HUES64 (cell line): ENCODE measurements around the gene IMMP2L.

Experiments used
- H3K27ac ChIP-seq: 2 replicates; pipeline ENCODE4 v1.7.0; 2013; ENCODE audit warnings: low read depth, low read length, inconsistent platforms
- H3K27me3 ChIP-seq: 2 replicates; pipeline ENCODE4 v1.6.1; 2013; ENCODE audit warnings: mild to moderate bottlenecking, low read length; ENCODE audit not compliant: insufficient read depth
- H3K36me3 ChIP-seq: 2 replicates; pipeline ENCODE4 v1.6.1; 2013; ENCODE audit warnings: mild to moderate bottlenecking, low read length; ENCODE audit not compliant: insufficient read depth
- H3K4me1 ChIP-seq: 2 replicates; pipeline ENCODE4 v1.6.1; 2013; ENCODE audit warnings: mild to moderate bottlenecking, low read length, moderate library complexity; ENCODE audit not compliant: insufficient read depth
- H3K4me3 ChIP-seq: 2 replicates; pipeline ENCODE4 v1.5.1; 2013; ENCODE audit warnings: mild to moderate bottlenecking, low read length, moderate library complexity
- H3K9ac ChIP-seq: 2 replicates; pipeline ENCODE4 v1.6.1; 2013; ENCODE audit warnings: mild to moderate bottlenecking, low read depth, low read length
- H3K9me3 ChIP-seq: 2 replicates; pipeline ENCODE4 v1.6.1; 2013; ENCODE audit warnings: low read depth, low read length; ENCODE audit not compliant: insufficient read depth
- WGBS: fragments of 150-250, 120-280 bp; methylation state at CpG from one replicate; pipeline ENCODE4 v1.1.7; 2013; ENCODE audit warnings: missing lambda C conversion rate; 5-methylcytosine and 5-hydroxymethylcytosine counted together

IMMP2L gene

DNA sequence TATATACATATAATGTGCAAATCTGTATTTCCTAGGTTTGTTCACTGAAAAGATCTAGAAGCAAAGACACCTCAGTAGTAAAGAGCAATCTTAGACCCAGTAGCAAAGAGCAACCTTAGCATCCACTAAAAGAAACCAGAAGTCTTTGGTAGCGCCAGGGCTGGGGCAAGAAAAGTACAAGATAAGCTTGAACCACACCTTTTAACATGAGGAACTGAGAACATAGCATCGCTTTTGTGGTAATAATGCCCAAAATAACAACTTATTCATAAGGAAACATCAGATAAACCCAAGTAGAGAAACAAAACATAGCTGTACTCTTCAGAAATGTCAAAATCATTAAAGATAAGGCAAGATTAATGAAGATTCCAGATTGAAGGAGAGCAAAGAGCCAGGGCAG is 173.4 kb downstream of the IMMP2L start:
- no peak overlapping the region for H3K27ac ChIP-seq
- peaks cover 15% of the 10 kb centered on the region; the same call in 1 of the 2 replicates for H3K4me1 ChIP-seq
- no peak overlapping the region for H3K4me3 ChIP-seq
- no peaks in the 10 kb centered on the region for H3K9me3 ChIP-seq
- no peaks in the 10 kb centered on the region for H3K36me3 ChIP-seq
- H3K9ac ChIP-seq = no peak overlapping the region
- H3K27me3 ChIP-seq = no peaks in the 10 kb centered on the region
- 94% methylated on average over 2 of the region's 2 CpGs for WGBS

DNA sequence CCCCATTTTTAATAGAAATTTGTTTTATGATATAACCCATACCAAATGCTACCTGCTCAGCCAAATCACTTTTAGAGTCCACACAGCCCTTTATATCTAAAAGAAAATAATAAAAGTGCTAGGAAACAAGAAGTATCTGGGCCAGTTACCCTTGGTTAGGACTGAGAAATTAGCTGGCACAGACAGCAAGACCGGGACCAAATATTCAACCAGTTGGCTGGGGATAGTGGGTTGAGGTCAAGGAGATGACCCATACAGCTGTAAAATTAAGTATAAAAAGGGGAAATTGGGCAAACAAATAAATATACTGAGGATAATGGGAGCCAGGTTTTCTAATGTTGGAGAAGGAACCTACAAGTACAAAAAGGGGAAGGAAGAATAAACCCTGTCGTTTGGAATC is 174.3 kb downstream of the IMMP2L start:
- no peak overlapping the region for H3K9ac ChIP-seq
- peaks cover 9% of the 10 kb centered on the region; the same call in 1 of the 2 replicates for H3K4me1 ChIP-seq
- no peaks in the 10 kb centered on the region for H3K36me3 ChIP-seq
- WGBS = 98% methylated on average over 2 of the region's 2 CpGs
- no peak overlapping the region for H3K4me3 ChIP-seq
- no peaks in the 10 kb centered on the region for H3K27me3 ChIP-seq
- H3K27ac ChIP-seq = no peak overlapping the region
- no peaks in the 10 kb centered on the region for H3K9me3 ChIP-seq

DNA sequence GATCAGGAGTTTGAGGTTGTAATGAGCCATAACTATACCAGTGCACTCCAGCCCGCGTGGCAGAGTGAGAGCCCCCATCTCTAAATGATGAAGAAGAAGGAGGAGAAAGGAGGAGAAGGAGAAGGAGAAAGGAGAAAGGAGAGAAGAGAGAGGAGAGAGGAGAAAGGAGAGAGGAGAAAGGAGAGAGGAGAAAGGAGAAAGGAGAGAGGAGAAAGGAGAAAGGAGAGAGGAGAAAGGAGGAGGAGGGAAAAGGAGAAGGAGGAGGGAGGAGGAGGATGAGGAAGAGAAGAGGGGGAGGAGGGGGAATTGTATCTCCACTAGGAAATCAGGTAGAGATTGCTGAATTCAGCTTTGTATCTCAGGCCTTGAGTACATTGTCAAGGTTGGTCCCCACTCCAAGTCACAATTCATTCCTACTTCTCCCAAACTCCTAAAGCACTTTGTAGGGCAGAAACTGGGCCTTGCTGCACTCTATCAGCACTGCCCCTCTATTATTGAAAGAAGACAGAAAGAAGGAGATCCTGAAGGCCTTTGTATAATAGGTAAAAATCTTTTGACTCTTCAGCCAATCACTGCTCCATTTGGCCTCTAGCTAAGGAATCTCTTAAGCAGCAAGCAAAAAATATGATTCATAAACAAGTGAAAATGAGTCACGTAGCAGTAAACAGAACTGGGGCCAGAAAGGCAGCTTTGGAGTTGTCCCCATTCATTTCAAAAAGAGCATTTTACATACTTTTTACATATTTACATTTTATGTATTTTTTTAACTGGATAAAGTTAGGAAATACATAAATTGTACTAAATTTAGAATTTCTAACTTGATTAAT is 178.0 kb downstream of the IMMP2L start:
- Histone ChIP-seq H3K4me3 (no peak overlapping the region), H3K36me3 (no peaks in the 10 kb centered on the region), H3K27me3 (no peaks in the 10 kb centered on the region), H3K27ac (no peak overlapping the region), H3K9ac (no peak overlapping the region), H3K9me3 (no peaks in the 10 kb centered on the region), H3K4me1 (no peaks in the 10 kb centered on the region)
- 97% methylated on average over 3 of the region's 3 CpGs for WGBS

DNA sequence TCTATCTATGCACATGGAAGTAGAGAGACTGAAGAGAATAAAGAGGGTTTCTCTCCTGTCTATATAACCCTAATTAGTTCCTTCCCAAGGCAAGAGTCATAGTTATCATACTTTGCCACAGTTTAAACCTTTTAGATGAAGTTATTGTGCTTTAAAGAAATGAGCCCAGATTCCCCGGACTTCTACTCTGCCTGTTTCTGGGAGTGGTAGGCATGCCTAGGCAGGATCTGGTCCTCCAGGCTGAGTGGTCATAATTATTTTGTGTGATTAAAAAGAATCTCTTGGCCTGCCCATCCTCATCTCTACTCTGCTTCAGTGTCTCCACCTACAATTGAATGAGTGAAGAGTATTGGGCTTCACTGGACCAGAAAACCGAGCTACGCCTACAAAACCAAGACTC is 179.2 kb downstream of the IMMP2L start:
- Histone ChIP-seq H3K4me1 (no peaks in the 10 kb centered on the region), H3K9ac (no peak overlapping the region), H3K27ac (no peak overlapping the region), H3K9me3 (no peaks in the 10 kb centered on the region), H3K27me3 (no peaks in the 10 kb centered on the region), H3K36me3 (no peaks in the 10 kb centered on the region), H3K4me3 (no peak overlapping the region)
- WGBS = 96% methylated on average over 3 of the region's 3 CpGs

DNA sequence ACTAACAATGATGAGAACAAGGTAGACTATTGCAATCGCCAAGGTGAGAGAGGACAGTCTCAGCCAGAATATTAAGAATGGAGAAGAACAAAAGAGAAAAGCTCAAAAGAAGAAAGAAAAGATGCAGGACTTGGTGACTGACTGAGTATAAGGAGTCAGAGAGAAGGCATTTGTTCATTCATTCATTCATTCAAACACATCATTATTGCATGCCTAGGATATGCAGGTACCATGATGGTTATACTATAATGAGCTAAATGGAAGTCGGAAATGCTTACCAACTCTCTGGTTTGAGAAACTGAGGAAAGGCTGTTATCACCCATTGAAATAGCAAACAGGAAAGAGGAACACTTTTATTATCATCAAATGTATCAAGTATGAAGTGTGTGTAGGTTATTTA is 180.7 kb downstream of the IMMP2L start:
- Histone ChIP-seq H3K36me3 (no peaks in the 10 kb centered on the region), H3K27me3 (no peaks in the 10 kb centered on the region), H3K9ac (no peak overlapping the region), H3K4me3 (no peak overlapping the region), H3K4me1 (no peaks in the 10 kb centered on the region), H3K27ac (no peak overlapping the region), H3K9me3 (no peaks in the 10 kb centered on the region)
- WGBS = 97% methylated on average over 2 of the region's 2 CpGs

DNA sequence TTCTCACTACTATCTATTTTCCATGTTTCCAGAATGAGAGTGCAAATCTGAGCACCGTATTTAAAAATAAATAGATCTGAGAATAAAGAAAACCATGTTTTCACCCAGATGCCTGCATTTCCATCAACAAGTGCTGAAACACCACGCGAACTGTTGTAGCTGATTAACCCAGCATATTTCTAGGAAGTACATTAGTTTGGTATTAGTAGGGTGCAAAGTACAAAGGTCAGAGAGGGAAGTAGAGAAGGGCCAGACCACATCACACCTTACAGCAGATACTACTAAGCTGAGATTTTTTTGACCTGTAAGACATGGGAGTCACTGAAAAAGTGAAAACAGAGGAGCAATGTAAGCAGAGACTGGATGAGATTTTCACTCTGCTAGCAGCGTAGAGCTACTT is 181.3 kb downstream of the IMMP2L start:
- 93% methylated on average over 1 of the region's 4 CpGs for WGBS
- Histone ChIP-seq H3K4me1 (no peaks in the 10 kb centered on the region), H3K27ac (no peak overlapping the region), H3K36me3 (no peaks in the 10 kb centered on the region), H3K27me3 (no peaks in the 10 kb centered on the region), H3K9ac (no peak overlapping the region), H3K9me3 (no peaks in the 10 kb centered on the region), H3K4me3 (no peak overlapping the region)

DNA sequence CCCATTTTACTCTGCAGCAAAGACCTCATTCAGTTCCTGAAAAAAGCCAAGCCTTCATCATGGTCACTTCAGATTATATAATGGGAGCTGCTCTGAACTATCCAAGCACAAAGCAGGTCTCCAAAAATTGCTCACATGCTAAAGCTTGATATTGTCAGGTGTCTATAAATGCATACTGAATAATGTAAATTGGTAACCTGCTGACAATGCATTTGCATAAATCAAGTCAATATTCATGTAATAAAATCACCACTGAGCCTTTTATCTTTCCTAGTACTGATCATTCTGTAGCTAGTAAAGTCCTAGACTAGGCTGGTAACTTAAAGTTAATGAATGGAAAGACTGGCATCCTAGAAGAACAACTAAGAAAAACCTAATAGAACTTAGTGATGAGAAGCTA is 188.3 kb downstream of the IMMP2L start:
- Histone ChIP-seq H3K36me3 (no peaks in the 10 kb centered on the region), H3K27ac (no peak overlapping the region), H3K27me3 (no peaks in the 10 kb centered on the region), H3K9ac (no peak overlapping the region), H3K9me3 (no peaks in the 10 kb centered on the region), H3K4me3 (no peak overlapping the region), H3K4me1 (peaks cover 8% of the 10 kb centered on the region; the same call in 1 of the 2 replicates)

DNA sequence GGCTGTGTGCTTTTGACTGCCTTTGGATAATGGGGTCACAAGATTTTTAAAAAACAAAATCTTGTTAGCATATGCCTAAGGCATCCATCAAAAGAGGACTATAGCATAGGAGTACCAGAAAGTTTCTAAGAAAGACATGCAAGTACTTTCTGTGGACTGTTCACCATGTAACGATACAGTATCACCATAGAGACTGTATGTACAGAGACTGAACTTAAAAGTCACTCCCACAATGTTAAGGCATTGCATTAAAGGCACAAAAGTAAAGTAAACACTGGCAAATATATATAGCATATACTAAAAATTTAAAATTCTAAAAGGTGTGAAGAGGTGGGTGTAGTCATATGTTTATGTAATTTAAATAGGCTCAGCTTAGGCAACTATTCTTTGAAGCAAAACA is 190.9 kb downstream of the IMMP2L start:
- no peak overlapping the region for H3K9ac ChIP-seq
- WGBS = 100% methylated on average over 1 of the region's 1 CpG
- H3K27ac ChIP-seq = no peak overlapping the region
- H3K9me3 ChIP-seq = no peaks in the 10 kb centered on the region
- H3K36me3 ChIP-seq = no peaks in the 10 kb centered on the region
- peaks cover 8% of the 10 kb centered on the region; the same call in 1 of the 2 replicates for H3K4me1 ChIP-seq
- H3K27me3 ChIP-seq = no peaks in the 10 kb centered on the region
- no peak overlapping the region for H3K4me3 ChIP-seq

DNA sequence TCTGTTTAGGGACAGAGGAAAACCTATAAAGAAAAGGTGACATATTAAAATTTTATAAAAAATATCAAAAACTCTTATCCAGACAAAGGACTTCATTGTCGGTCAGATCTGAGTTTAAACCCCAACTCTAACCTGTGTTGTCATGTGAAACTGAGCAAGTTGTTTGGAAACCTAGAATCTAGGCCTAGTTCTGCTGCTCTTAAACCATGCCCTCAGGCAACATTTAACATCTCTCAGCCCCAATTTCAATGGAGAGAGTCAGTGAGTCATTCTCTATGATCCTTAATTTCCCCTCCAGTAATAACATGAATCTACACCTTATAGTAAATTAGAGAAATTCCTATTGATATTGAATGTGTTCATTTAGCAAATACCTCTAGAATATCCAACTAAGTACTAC is 192.3 kb downstream of the IMMP2L start:
- H3K9me3 ChIP-seq = no peaks in the 10 kb centered on the region
- no peak overlapping the region for H3K9ac ChIP-seq
- 93% methylated on average over 1 of the region's 1 CpG for whole genome bisulfite sequencing
- H3K27me3 ChIP-seq = no peaks in the 10 kb centered on the region
- no peak overlapping the region for H3K27ac ChIP-seq
- no peaks in the 10 kb centered on the region for H3K36me3 ChIP-seq
- peaks cover 8% of the 10 kb centered on the region; the same call in 1 of the 2 replicates for H3K4me1 ChIP-seq
- no peak overlapping the region for H3K4me3 ChIP-seq

DNA sequence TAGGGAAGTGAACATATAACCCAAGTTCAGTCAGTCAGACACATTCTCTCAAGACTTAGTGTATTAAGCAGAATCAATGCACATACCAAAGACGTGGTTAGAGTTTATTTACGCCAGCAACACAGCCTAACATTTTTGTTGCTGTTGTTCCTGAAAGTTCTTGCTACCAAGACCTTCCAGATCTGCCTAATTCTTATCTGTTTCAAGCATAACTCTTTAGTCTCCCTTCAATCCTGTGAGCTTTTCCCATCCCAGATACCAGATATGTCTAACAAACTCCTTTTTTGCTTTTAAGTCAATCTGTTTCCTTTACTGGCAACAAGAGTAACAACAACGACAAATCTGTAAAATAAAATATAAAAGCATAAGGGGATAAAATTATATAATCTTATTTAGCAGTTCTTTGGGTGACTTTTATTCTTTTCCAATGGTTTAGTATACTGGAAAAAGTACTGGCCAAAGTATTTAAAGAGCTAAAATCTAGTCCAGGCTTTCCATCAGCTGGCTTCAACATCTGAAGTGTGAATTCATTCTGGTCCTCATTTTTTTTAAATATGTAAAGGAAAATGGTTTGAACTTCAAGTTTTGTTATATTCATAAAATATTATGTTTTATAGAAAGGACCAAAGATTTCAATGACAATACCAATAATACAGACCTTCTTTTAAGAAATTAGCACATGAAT is 193.8 kb downstream of the IMMP2L start:
- 96% methylated on average over 2 of the region's 3 CpGs for WGBS

GRCh38 chr7:111364413-111364812 is 197.9 kb downstream of the IMMP2L start:
- H3K36me3 ChIP-seq = no peaks in the 10 kb centered on the region
- H3K27ac ChIP-seq = no peak overlapping the region
- 90% methylated on average over 5 of the region's 6 CpGs for WGBS

More for the DNA sequence above, 193.8 kb downstream of the IMMP2L start:
- H3K4me1 ChIP-seq = peaks cover 16% of the 10 kb centered on the region
- H3K27ac ChIP-seq = no peak overlapping the region
- no peak overlapping the region for H3K4me3 ChIP-seq
- no peak overlapping the region for H3K9ac ChIP-seq
- no peaks in the 10 kb centered on the region for H3K36me3 ChIP-seq
- no peaks in the 10 kb centered on the region for H3K27me3 ChIP-seq
- no peaks in the 10 kb centered on the region for H3K9me3 ChIP-seq

More at GRCh38 chr7:111364413-111364812, 197.9 kb downstream of the IMMP2L start:
- peaks cover 18% of the 10 kb centered on the region for H3K4me1 ChIP-seq
- H3K9ac ChIP-seq = no peak overlapping the region
- no peaks in the 10 kb centered on the region for H3K27me3 ChIP-seq
- no peaks in the 10 kb centered on the region for H3K9me3 ChIP-seq
- H3K4me3 ChIP-seq = no peak overlapping the region
